HG02642 (cell line): ENCODE results near the gene CAPZA1.
"Not testable (repeated sequence)": the region's sequence is repeated elsewhere in the genome, so short reads cannot be mapped to it uniquely, and the experiment has no call there.

Source experiments
- ATAC-seq: cut with Tn5 transposase; IDR thresholded peaks from one replicate; pipeline ENCODE4 v1.9.1; 2021; ENCODE audit warnings: mild to moderate bottlenecking; ENCODE audit not compliant: unreplicated experiment, poor library complexity

The CAPZA1 gene

DNA sequence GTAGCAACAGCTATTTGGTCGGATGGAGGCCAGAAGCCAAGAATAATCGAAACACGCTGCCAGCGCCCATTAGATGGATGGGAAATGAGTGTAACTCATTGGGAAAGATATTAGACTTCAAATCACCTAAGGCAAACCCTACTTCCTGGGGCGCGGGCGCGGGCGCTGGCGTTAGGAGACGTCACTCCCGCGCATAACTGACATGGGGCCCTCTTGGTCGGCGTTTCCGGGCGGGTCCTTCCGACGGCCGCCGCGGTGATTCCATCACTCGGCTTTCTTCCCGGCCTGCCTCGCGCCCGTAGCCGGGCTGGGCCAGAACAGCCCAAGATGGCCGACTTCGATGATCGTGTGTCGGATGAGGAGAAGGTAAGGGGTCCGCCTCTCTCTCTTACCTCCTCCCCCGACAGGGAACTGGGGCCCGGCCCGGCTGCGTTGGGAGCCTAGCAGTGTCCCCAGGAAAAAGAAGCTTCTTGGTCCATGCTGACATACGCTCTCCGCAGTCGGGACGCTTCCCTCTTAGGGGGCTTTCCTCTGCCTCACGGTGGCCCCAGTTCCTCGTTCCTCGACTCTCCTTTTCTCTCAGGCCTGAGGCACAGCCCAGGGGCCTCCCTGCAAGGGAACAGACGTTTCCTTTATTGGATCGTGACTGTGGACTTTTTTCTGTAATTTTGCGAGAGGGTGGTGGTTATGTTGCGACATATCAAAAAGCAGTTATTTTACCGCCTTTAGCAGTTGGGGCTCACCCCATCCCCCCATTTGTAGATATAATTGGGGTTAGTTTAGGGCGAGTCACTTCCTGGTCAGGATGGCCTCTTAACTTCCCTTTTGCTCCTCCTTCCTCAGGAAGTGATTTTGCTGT is at the start of gene CAPZA1:
Gene CAPZA1, plus strand, starts transcription at position 315 of the 859 bp plus-strand sequence. Its CDS starts 13 bp downstream, at position 328.
- peak; percentile 88 for ATAC-seq

DNA sequence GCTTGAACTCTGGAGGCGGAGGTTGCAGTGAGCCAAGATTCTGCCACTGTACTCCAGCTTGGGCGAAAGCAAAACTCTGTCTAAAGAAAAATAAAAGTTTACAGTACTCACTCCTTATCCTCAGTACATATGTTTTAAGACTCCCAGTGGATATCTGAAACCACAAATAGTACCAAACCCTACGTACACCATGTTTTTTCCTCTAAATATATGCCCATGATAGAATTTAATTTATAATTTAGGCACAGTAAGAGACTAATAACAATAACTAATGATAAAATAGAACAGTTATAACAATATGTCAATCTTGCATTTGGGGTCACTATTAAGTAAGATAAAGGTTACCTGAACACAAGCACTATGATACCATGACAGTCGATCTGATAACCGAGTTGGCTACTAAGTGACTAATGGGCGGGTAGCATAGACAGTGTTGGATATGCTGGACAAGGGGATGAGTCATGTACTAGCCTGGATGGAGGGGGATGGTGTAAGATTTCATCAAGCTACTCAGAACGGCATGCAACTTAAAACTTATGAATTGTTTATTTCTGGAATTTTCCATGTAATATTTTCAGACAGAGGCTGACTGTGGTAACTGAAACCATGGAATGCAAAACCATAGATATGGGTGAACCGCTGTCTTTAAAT is 44.4 kb upstream of the CAPZA1 start:
- ATAC-seq = no peak

- ATAC-seq = no peak
Observed at GRCh38 chr1:112576240-112576639, 43.4 kb upstream of the CAPZA1 start.

GRCh38 chr1:112579801-112580510 is 39.7 kb upstream of the CAPZA1 start:
- ATAC-seq = no peak

GRCh38 chr1:112581586-112582192 is 37.9 kb upstream of the CAPZA1 start:
- ATAC-seq = no peak

DNA sequence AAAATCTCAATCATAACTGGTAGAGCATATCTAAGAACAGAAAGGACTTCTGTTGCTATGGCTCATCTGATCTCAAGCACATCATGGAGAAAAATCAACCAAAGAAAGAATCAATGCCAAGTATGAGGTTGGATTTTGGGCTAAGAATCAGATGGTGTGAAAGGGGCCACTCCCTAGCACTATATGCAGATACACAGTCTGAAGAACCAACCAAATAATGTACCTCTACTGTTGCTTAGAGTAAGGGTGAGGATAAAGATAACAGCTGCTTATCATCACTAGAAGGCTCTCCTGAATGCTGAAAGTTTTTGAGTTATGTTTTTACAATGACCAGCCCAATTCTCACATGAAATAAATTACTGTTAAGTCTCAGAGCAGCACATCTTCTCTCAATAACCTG is 36.3 kb upstream of the CAPZA1 start:
- ATAC-seq = no peak

GRCh38 chr1:112589766-112590165 is 29.9 kb upstream of the CAPZA1 start:
- no peak for ATAC-seq

GRCh38 chr1:112594208-112594876 is 25.3 kb upstream of the CAPZA1 start:
- no peak for ATAC-seq

- ATAC-seq = no peak
Observed at GRCh38 chr1:112599477-112599876, 20.2 kb upstream of the CAPZA1 start.

DNA sequence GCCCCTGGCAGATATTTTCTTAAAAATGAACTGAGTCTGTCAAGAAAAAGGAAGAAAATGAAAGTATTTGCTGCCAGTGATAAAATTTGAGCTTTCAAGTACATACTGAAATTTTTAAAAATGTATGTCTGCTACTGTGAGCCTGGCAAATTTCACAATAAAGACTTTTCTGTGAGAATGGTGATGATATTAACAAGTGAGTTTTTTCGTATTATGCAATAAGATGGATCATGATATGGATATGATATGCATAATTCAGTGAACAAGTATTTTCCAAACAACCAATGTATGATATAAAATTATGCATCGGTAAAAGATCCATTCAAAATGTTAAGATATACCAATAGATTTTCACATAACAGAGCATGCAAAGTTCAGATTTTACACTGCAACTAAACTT is 16.6 kb upstream of the CAPZA1 start:
- ATAC-seq = no peak

GRCh38 chr1:112603541-112603940 is 16.1 kb upstream of the CAPZA1 start:
- no peak for ATAC-seq

DNA sequence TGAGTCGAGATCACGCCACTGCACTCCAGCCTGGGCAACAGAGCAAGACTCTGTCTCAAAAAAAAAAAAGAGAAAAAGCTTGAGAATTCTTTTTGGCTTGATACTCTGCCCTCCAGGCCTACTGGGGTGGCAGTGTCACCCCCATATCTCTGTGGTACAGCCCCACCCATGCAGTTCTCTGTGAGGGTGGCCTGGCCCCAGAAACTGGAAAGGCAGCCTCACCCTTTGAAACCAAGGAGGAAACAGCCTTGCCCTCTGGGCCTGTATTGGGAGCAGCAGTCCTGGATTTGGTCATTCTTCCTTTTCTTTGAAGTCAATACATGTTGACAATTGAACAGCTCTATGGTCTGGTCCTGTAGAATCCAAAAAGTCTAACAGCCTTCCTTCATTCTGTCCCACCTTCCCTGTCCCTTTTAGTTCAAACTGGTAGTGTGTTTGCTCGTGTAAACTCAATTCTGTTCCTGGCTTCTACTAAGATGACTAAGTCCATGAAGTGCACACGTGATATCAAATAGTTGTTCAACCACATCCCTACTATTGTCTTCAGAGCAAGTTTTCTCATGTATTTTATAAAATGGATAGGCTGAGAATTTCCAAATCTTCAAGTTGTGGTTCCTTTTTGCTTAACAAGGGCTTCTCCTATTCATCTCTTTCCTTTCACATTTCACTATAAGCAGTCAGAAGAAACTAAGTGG is 13.9 kb upstream of the CAPZA1 start:
- no peak for ATAC-seq

DNA sequence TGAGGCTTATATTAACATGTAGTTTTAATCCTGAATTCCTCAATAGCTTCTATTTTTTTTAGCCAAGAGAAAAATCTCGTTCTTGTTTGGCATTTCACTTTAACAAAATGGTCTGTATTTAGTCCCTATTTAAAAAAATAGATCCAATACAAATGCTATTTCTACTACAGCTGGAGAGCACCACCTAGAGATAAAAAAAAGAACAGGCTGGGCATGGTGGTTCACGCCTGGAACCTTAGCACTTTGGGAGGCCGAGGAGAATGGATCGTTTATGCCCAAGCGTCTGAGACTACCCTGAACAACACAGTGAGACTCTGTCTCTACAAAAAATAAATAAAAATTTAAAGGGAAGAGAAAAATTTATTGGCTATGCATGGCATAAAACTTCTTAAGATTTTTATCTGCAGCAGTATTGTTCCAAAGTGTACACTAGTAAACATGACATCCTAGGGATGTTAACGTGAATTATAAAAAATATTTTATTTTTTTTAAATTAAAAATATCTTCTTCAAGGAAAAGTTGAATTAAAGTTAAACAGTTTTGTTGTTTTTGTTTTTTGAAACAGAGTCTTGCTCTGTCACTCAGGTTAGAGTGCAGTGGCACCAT is 5.1 kb upstream of the CAPZA1 start:
- no peak for ATAC-seq

GRCh38 chr1:112618114-112618720 is 1.4 kb upstream of the CAPZA1 start:
- no peak for ATAC-seq

DNA sequence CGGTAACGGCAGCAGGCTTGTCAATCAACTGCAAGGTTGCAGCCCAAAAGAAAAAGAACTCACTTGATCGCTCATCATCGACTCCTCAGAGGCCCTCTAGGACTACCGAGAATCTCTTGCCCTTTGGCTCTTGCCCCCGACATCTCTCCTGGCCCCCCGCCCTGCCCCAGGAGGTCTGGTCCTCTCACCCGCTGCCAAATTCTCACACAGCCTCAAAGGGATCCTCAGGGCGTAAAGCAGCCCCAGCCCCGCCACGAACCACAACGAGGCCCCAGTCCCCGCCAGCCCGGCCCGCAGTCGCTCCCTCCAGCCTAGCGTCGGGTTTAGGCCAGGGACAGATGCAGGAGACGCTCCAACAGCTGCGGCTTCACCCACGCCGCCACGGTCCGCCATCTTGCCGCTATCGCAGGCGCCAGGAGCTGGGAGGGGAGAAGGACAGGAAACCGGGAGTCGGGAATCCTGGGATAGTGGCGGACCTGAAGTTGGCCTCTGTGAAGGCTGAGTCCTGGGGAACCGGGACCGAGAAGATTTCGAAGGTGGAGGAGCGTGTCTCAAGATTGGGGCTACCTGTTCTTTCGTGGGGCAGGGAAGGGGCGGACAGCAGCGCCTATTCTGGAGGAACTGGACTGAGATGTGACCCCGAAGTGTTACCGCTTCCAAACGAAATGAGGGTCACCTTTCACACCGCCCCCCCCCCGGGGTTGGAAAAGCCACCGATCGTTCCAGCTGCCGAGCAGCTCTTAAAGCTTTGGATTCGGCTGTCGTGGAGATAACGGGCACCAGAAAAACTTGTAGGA is 713 bp upstream of the CAPZA1 start, which contains the start of gene ST7L:
Gene ST7L, minus strand, starts transcription at position 421 of the 797 bp plus-strand sequence. Its CDS starts 28 bp downstream, at position 393.
- ATAC-seq = peak; percentile 29

DNA sequence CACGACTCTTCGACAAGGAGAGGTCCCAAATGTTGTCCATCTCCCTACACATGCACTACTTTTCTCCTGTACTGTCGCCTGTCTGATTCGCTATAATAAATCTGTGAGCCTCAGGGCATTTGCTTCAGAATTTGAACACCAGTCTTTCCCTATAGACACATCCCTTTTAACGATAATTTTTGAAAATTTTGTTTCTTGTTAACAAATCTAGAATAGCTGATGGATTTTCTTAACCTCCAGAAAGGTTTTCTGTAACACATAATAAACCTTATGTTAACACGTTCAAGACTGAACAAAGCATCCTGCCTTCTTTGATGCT is 704 bp downstream of the CAPZA1 start:
- no peak for ATAC-seq

- not testable (repeated sequence) for ATAC-seq
Observed at GRCh38 chr1:112624493-112624892, 4.9 kb downstream of the CAPZA1 start.

GRCh38 chr1:112625696-112626095 is 6.1 kb downstream of the CAPZA1 start:
- ATAC-seq = no peak
